SK-MEL-5 (cell line): Measurements from ENCODE around the gene PIK3IP1. TPM values are rescaled to one million over a fixed set of nuclear protein-coding genes. Genes with fewer than 3 reads are reported as not detected.
A peak's percentile ranks its signal among the peaks of the same experiment; 100 is the strongest.
"Not testable (repeated sequence)": the region's sequence is repeated elsewhere in the genome, so short reads cannot be mapped to it uniquely, and the experiment has no call there.

Experiments used
- DNase-seq: peaks from one replicate; pipeline ENCODE4 v3.0.0-alpha.2; 2016; ENCODE audit warnings: low read depth, low spot score
- in situ Hi-C: cut with HindIII; loops from 2 replicates; pipeline ENCODE4 v1.10.0; 2016; ENCODE audit warnings: low sequenced_read_pairs, high pct_unique_total_duplicates, low pct_unique_long_range_greater_than_20kb
- total RNA-seq: library from RNA; depleted of rRNA; stranded (reverse); fragments of >200 nt; shearing (Covaris generic); gene quantifications from 2 replicates; pipeline ENCODE4 v1.2.3, GENCODE V29; 2014

PIK3IP1 gene
- total RNA-seq, 1 experiment from 2014 or later = 2.7 TPM

- no peak for DNase-seq
- in situ Hi-C loops = no loop called here
These were observed 29.1 kb upstream of the PIK3IP1 start for GRCh38 chr22:31321421-31321820.

- DNase-seq, in situ Hi-C loops: not testable (repeated sequence)
These were observed 21.9 kb upstream of the PIK3IP1 start for GRCh38 chr22:31314220-31314619.

- in situ Hi-C loops = no loop called here
- DNase-seq = peak; percentile 71
These were observed 21.3 kb upstream of the PIK3IP1 start for GRCh38 chr22:31313366-31314147.

- no peak for DNase-seq
- in situ Hi-C loops = no loop called here
These were observed 15.9 kb upstream of the PIK3IP1 start for GRCh38 chr22:31308181-31308580.

GRCh38 chr22:31305194-31305593 lies 12.9 kb upstream of the PIK3IP1 start:
- in situ Hi-C loops = no loop called here
- DNase-seq = no peak

GRCh38 chr22:31302537-31302936 lies 10.2 kb upstream of the PIK3IP1 start:
- no peak for DNase-seq
- in situ Hi-C loops = no loop called here

- DNase-seq = no peak
- in situ Hi-C loops = no loop called here
These were observed 9.7 kb upstream of the PIK3IP1 start for GRCh38 chr22:31302006-31302405.

GRCh38 chr22:31300896-31301295 lies 8.6 kb upstream of the PIK3IP1 start:
- DNase-seq = no peak
- in situ Hi-C loops = no loop called here

- in situ Hi-C loops = no loop called here
- no peak for DNase-seq
These were observed 3.8 kb upstream of the PIK3IP1 start for GRCh38 chr22:31295831-31296657.

- in situ Hi-C loops = no loop called here
- DNase-seq = no peak
These were observed 3.1 kb upstream of the PIK3IP1 start for GRCh38 chr22:31295360-31295759.

- DNase-seq = no peak
- in situ Hi-C loops = no loop called here
These were observed 630 bp downstream of the PIK3IP1 start for GRCh38 chr22:31291481-31292235.

GRCh38 chr22:31290494-31291471 lies 1.5 kb downstream of the PIK3IP1 start:
- in situ Hi-C loops = no loop called here
- peak; percentile 80 for DNase-seq

- no peak for DNase-seq
- in situ Hi-C loops = no loop called here
These were observed 2.9 kb downstream of the PIK3IP1 start for GRCh38 chr22:31289344-31289743.

GRCh38 chr22:31288496-31289240 lies 3.6 kb downstream of the PIK3IP1 start:
- in situ Hi-C loops = no loop called here
- no peak for DNase-seq

GRCh38 chr22:31287818-31288495 lies 4.3 kb downstream of the PIK3IP1 start:
- in situ Hi-C loops = no loop called here
- no peak for DNase-seq
